Left ventricle myocardium inferior (tissue), 1 donor: ENCODE data around the gene CCDC188. TPM values are rescaled to one million over a fixed set of nuclear protein-coding genes. Genes with fewer than 3 reads are reported as not detected.

ENCODE experiments used
- DNase-seq: peaks from one replicate; pipeline ENCODE4 v3.0.0-alpha.2; 2020
- H3K27ac ChIP-seq: fragments of 200-600 bp; replicated peaks from 2 replicates; pipeline ENCODE4 v1.8.0; 2021
- H3K27me3 ChIP-seq: fragments of 200-600 bp; 2 replicates; pipeline ENCODE4 v1.8.0; 2021; ENCODE audit warnings: low read depth
- H3K36me3 ChIP-seq: fragments of 200-600 bp; 2 replicates; pipeline ENCODE4 v1.8.0; 2021
- H3K4me1 ChIP-seq: fragments of 200-600 bp; 2 replicates; pipeline ENCODE4 v1.8.0; 2021
- H3K4me3 ChIP-seq: fragments of 200-600 bp; 2 replicates; pipeline ENCODE4 v1.8.0; 2021; ENCODE audit warnings: mild to moderate bottlenecking, moderate library complexity
- H3K9me3 ChIP-seq: fragments of 200-600 bp; replicated peaks from 2 replicates; pipeline ENCODE4 v1.8.0; 2021
- CTCF ChIP-seq: fragments of 200-600 bp; IDR thresholded peaks from 2 replicates; pipeline ENCODE4 v1.8.0; 2021; ENCODE audit warnings: antibody characterized with exemption, mild to moderate bottlenecking, borderline replicate concordance
- intact Hi-C: fragments of 100-400 bp; cut with micrococcal nuclease; formaldehyde crosslinking; loops from one replicate; pipeline ENCODE4 v1.11.0; 2022
- total RNA-seq: library from RNA; stranded (reverse); fragmentation: NEBNext Ultra II Directional; extraction: Animal tissue kit (Norgen Biotek cat#: 25700); gene quantifications from one replicate; pipeline ENCODE4 v1.2.1, GENCODE V29; 2021
- donor health status: DM: no; HTN: yes; CAD: no; lungs with severe emphysema.

The CCDC188 gene
- total RNA-seq, 1 donor from 2014 or later = not detected

GRCh38 chr22:20183101-20183500 lies 32.2 kb upstream of the CCDC188 start:
- Histone ChIP-seq H3K27ac (no peak overlapping the region), H3K36me3 (no peaks in the 10 kb centered on the region), H3K4me3 (no peak overlapping the region), H3K4me1 (no peaks in the 10 kb centered on the region), H3K9me3 (no peaks in the 10 kb centered on the region), H3K27me3 (peaks cover 11% of the 10 kb centered on the region)
- TF ChIP-seq CTCF = no peak
- no peak for DNase-seq
- intact Hi-C loops = no loop called here

GRCh38 chr22:20182365-20182764 lies 31.5 kb upstream of the CCDC188 start:
- no peak overlapping the region for H3K4me3 ChIP-seq
- H3K4me1 ChIP-seq = no peaks in the 10 kb centered on the region
- no peaks in the 10 kb centered on the region for H3K9me3 ChIP-seq
- intact Hi-C loops = no loop called here
- peaks cover 11% of the 10 kb centered on the region for H3K27me3 ChIP-seq
- no peak overlapping the region for H3K27ac ChIP-seq
- no peaks in the 10 kb centered on the region for H3K36me3 ChIP-seq
- TF ChIP-seq CTCF = no peak
- no peak for DNase-seq

GRCh38 chr22:20181884-20182236 lies 31.0 kb upstream of the CCDC188 start:
- no peak for DNase-seq
- Histone ChIP-seq H3K27ac (no peak overlapping the region), H3K9me3 (no peaks in the 10 kb centered on the region), H3K36me3 (no peaks in the 10 kb centered on the region), H3K4me3 (no peak overlapping the region), H3K4me1 (no peaks in the 10 kb centered on the region), H3K27me3 (peaks cover 11% of the 10 kb centered on the region)
- TF ChIP-seq CTCF = no peak
- intact Hi-C loops = no loop called here

- H3K9me3 ChIP-seq = no peaks in the 10 kb centered on the region
- no peak overlapping the region for H3K4me3 ChIP-seq
- intact Hi-C loops = no loop called here
- no peaks in the 10 kb centered on the region for H3K4me1 ChIP-seq
- peaks cover 11% of the 10 kb centered on the region for H3K27me3 ChIP-seq
- TF ChIP-seq CTCF = no peak
- DNase-seq = no peak
- no peaks in the 10 kb centered on the region for H3K36me3 ChIP-seq
- H3K27ac ChIP-seq = no peak overlapping the region
These were observed 30.5 kb upstream of the CCDC188 start for GRCh38 chr22:20181194-20181883.

GRCh38 chr22:20180640-20181039 lies 29.8 kb upstream of the CCDC188 start:
- intact Hi-C loops = no loop called here
- no peak for TF ChIP-seq CTCF
- no peaks in the 10 kb centered on the region for H3K4me1 ChIP-seq
- H3K27ac ChIP-seq = no peak overlapping the region
- H3K27me3 ChIP-seq = peaks cover 10% of the 10 kb centered on the region
- no peaks in the 10 kb centered on the region for H3K9me3 ChIP-seq
- H3K36me3 ChIP-seq = no peaks in the 10 kb centered on the region
- no peak overlapping the region for H3K4me3 ChIP-seq
- no peak for DNase-seq
